Amniotic epithelial cell (primary cell): ENCODE data around the gene DBNL.

ENCODE experiments used
- DNase-seq: peaks from one replicate; pipeline ENCODE4 v3.0.0-alpha.2; 2010; ENCODE audit warnings: low read depth

The DBNL gene

DNA sequence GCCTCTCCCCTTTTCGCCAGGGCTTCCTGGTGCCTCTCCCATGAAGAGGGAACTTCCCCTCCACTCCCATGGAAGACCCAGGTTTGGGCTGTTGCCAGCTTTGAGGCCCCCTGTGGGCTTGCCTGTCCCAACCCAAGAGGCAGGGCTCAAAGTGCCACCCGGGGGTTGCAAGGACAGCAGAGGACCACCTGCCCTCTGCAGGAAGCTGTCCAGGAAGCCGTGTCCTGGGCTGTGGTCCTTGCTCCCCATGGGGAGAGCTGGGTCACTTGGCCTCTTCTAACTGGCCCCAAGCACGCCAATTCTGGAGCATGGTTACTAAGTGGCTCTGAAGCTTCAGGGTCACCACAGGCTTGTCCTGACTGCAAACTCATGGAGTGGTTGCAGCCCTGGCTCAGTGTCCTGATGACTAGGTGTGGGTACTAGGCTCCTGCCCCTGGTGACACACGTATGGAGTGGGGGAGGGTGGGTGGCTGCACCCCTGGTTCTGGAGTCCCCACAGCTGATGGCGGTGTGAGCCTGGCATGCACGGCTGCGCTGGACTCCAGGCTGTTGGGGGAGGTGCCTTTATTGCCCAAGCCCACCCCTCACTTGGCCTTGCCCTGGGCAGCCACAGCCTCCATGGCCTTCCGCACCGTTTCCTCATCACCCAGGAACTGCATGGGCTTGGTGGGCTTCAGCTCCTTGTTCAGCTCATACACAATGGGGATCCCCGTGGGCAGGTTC, 17.8 kb downstream of the DBNL start:
- no peak for DNase-seq

- no peak for DNase-seq
Observed at GRCh38 chr7:44062903-44063295, 18.4 kb downstream of the DBNL start.

DNA sequence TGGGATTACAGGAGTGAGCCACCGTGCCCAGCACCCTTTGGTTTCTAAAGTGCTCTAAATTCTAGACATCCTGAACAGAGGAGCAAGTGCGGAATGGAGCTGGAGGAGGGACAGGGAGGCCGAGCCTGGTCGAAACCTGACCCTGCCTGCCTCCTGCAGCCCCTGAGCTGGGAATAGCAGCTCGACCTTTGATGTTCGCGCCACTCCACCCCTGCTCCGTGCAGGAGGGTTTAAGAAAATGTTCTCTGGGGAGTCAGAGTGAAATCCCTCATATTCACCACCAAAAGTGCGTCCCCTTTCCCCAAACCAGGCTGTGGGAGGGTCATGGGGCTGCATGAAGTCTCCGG, 19.0 kb downstream of the DBNL start:
- no peak for DNase-seq

GRCh38 chr7:44063894-44064651, 19.6 kb downstream of the DBNL start:
- no peak for DNase-seq

DNA sequence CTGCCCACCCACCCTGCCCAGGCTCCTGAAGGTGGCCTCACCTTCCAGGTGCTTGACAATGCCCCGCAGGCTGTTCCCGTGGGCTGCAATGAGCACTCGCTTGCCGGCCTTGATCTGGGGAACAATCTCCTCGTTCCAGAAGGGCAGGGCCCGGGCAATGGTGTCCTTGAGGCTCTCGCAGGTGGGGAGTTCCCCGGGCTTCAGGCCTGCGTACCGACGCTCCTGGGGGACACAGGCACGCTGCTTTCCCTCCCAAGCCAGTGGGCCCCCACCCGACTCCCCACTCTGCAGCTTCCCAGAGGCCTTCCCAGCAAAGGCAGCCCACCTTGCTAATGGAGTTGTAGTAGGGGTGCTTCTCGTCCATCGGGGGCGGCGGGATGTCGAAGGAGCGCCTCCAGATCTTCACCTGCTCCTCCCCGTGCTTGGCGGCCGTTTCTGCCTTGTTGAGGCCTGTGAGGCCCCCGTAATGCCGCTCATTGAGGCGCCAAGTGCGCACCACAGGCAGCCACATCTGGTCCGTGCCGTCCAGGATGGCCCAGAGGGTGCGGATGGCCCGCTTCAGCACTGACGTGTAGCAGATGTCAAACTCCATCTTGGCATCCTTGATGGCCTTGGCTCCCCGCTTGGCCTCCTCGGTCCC, 20.4 kb downstream of the DBNL start:
- DNase-seq: no peak

DNA sequence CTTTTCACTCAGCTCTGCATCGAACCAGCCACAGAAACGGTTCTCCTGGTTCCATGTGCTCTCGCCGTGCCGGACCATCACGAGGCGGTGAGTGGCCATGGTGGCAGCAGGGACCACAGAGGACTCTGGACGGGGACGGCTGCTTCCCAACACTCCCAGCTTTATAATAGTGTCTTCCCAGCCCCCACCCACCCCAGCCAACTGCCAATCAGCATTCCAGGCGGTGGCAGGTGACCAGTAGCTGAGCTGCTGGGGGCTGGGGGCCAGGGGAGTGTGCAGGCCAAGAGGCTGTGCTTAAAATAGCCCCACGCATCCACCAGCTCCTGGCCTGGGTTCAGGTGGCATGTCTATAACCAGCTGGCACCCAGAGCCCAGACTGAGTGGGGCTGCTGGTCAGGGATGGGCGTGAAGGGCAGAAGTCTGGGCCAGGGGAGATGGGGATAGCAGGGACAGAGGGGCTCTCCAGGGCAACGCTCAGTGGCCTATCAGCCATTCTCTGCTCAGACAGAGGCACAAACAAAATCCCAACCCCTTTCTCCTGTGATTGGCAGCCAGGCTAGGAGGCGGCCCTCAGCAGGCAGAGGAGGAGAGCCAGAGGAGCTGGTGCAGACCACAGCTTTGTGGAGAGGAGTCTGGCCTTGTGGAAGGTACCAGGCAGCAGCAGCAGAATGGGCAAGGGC, 21.1 kb downstream of the DBNL start, which contains the start of gene PGAM2:
TSS of gene PGAM2 (minus strand) at position 137 of the 680 bp plus-strand sequence. CDS start at position 99, 38 bp downstream.
- DNase-seq: peak; percentile 36

- no peak for DNase-seq
Observed at GRCh38 chr7:44066111-44066460, 21.6 kb downstream of the DBNL start.

GRCh38 chr7:44066494-44067063, 22.1 kb downstream of the DBNL start:
- no peak for DNase-seq

GRCh38 chr7:44067064-44067951, 22.8 kb downstream of the DBNL start:
- no peak for DNase-seq

DNA sequence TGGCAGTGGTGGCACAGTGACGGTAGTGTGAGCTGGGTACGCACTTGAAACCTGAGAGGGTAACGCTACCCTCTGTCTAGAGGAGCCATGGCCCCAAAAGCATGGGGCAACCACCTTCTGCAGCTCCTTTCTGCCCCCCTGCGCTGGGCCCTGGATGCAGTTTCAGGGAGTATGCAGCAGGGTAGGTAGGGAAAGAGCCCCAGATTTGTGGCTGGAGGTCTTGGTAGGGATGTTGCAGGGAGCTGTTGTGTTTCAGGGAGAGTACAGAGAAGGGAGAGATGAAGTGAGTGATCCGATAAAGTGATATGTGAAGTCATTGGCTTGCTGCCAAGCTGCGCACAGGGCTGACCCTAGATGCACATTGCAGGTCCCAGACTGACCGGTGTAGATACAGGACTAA, 23.6 kb downstream of the DBNL start:
- DNase-seq: no peak

- no peak for DNase-seq
Observed at GRCh38 chr7:44071726-44072363, 27.3 kb downstream of the DBNL start.

GRCh38 chr7:44072364-44073231, 28.1 kb downstream of the DBNL start:
- peak; percentile 74 for DNase-seq

DNA sequence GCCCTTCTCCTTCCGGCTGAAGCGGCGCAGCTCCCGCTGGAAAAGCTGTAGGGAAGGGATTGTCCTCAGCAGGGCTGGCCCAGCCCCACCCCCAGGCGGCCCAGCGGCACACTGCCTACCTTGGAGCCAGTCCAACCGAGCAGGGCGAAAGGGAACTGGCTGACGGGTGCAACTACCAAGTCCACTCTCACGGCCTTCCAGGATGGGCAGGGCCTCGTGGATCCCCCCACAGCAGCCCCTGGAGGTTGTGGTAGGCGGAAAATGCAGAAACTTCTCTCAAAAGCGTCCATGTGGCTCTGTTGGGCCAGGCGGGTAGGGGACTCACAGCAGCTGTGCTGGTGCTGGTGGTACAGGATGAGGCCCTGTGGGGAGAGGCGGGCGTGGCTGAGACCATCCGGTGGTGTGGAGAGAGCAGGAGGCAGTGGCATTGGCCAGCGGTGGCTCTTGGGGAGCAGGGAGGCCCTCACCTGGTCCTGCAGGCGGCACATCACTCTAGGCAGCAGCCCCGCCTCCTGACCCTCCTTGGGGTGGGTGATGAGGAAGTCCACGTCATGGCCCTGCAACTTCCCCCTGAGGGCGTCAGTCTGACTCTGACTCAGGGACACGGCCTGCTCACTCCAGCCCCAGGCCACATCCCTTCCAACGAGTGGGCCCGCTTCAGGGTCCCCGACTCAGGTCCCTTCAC, 29.3 kb downstream of the DBNL start:
- DNase-seq: peak; percentile 28

- DNase-seq: no peak
Observed at GRCh38 chr7:44074349-44074695, 29.8 kb downstream of the DBNL start.

- no peak for DNase-seq
Observed at GRCh38 chr7:44075296-44076075, 31.0 kb downstream of the DBNL start.

DNA sequence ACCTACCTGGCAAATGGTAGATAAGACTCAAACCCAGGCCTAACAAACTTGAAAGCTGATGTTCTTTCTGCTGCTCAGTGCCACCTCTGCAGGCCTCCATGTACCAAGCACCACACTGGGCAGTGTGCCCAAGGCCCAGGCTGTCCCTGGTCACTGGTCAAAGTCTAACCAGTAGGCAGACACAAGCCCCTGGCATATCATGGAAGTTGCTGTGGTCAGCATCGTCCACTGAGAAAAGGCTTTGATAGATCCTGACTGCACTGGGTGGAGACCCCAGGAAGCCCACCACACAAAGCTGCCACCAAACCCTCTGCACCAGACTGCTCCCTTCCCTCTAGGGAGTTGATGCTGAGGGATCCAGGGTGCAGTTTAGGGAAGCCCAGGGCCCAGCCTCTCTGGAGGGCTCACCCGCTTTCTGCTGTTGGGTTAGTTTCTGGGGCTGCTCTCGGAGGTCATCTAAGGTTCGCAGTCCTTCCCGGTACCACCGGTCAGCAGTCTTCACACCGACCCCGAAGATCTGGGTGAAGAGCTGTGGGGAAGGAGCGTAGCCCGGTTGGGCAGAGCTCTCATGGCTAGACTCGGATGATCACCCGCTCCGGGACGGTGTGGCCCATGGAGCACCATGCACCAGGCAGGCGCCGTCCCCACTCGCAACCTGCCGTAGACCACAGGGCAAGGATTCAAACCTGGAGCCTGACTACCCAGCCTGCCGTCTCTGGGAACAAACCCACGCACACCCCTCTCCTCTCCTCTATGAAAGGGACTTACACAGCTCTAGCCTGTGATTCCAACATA, 31.8 kb downstream of the DBNL start:
- no peak for DNase-seq

DNA sequence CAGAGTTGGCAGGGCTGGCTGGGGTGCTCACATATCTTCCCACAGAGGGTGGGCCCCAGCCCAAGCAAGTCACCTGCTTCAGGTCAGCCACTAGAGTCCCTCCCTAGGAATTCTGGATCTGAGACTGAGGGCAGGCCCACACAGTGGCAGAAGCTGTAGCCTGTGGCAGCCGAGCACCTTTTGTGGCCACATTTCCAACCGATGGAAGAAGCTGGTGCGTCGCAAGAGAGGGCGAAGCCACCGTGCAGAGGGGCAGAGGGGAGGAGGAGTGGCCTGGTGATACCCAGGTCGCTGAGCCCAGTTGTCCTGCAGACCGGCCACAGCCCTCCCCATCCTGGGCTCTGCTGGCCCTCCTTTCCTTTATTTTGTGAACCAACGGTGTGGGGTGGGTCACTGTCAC, 32.6 kb downstream of the DBNL start:
- DNase-seq: no peak

- no peak for DNase-seq
Observed at GRCh38 chr7:44077681-44078091, 33.2 kb downstream of the DBNL start.
